CD4-positive, CD25-positive, alpha-beta regulatory T cell (primary cell): ENCODE data around the gene MXD3. TPM values are rescaled to one million over a fixed set of nuclear protein-coding genes. Genes with fewer than 3 reads are reported as not detected.

ENCODE experiments used
- ATAC-seq, 2 donors: fragments of 150-1000 bp; cut with Tn5 transposase; one replicate each; pipeline ENCODE4 v1.10.0; 2021; ENCODE audit warnings: low read depth in 2 of 2, moderate number of reproducible peaks in 2 of 2, moderate library complexity in 1 of 2
- DNase-seq, 3 donors: peaks; one replicate each; pipeline versions ENCODE4 v3.0.0 to v3.0.0-alpha.2; 2012 to 2022; ENCODE audit warnings: mixed read lengths in 1 of 3
- H3K27ac ChIP-seq: one replicate; pipeline ENCODE4 v1.7.0; 2013; ENCODE audit warnings: mild to moderate bottlenecking, low read length; ENCODE audit not compliant: insufficient read depth, poor library complexity, severe bottlenecking
- H3K27me3 ChIP-seq: one replicate; pipeline ENCODE4 v1.7.0; 2013; ENCODE audit warnings: low read length; ENCODE audit not compliant: control insufficient read depth, insufficient read depth
- H3K36me3 ChIP-seq: one replicate; pipeline ENCODE4 v1.7.0; 2013; ENCODE audit warnings: mild to moderate bottlenecking, low read length, moderate library complexity; ENCODE audit not compliant: control insufficient read depth, insufficient read depth
- H3K4me1 ChIP-seq: 2 replicates; pipeline ENCODE4 v1.7.0; 2013; ENCODE audit warnings: mild to moderate bottlenecking, low read length; ENCODE audit not compliant: insufficient read depth, control insufficient read depth, poor library complexity, severe bottlenecking
- H3K4me3 ChIP-seq: one replicate; pipeline ENCODE4 v1.7.0; 2013; ENCODE audit warnings: low read depth, mild to moderate bottlenecking, low read length, moderate library complexity
- H3K9me3 ChIP-seq, 2 experiments: 1 replicate in 1 of 2; 2 replicates in 1 of 2; pipeline ENCODE4 v1.7.0; 2013; ENCODE audit warnings: low read length in 2 of 2, mild to moderate bottlenecking in 1 of 2, moderate library complexity in 1 of 2; ENCODE audit not compliant: control insufficient read depth in 2 of 2
- H3K27ac Mint-ChIP-seq, 3 donors: one replicate each; pipeline ENCODE4 v1.8.0; 2020 to 2022; ENCODE audit warnings: mild to moderate bottlenecking in 3 of 3, mixed read lengths in 3 of 3, moderate library complexity in 2 of 3
- H3K27me3 Mint-ChIP-seq: one replicate; pipeline ENCODE4 v1.8.0; 2022; ENCODE audit warnings: mild to moderate bottlenecking, mixed read lengths
- H3K36me3 Mint-ChIP-seq: one replicate; pipeline ENCODE4 v1.8.0; 2020; ENCODE audit warnings: mixed read lengths
- H3K4me1 Mint-ChIP-seq, 4 donors: one replicate each; pipeline ENCODE4 v1.8.0; 2020 to 2022; ENCODE audit warnings: mixed read lengths in 4 of 4, mild to moderate bottlenecking in 1 of 4
- H3K4me3 Mint-ChIP-seq, 4 donors: one replicate each; pipeline ENCODE4 v1.8.0; 2020 to 2022; ENCODE audit warnings: mild to moderate bottlenecking in 4 of 4, mixed read lengths in 4 of 4, moderate library complexity in 3 of 4
- H3K9me3 Mint-ChIP-seq, 7 donors: one replicate each; pipeline ENCODE4 v1.8.0; 2020 to 2022; ENCODE audit warnings: mixed read lengths in 7 of 7, mild to moderate bottlenecking in 3 of 7, moderate library complexity in 2 of 7
- polyA plus RNA-seq, 4 donors: library from polyadenylated mRNA; unstranded; fragments of 300-500 nt; fragmentation: Illumina TruSeq; gene quantifications; one replicate each; pipeline ENCODE4 v1.2.3, GENCODE V29; 2021
- total RNA-seq: library from RNA; stranded (reverse); gene quantifications from one replicate; pipeline ENCODE4 v1.2.3, GENCODE V29; 2022

MXD3 gene
- total and polyA plus RNA-seq, 5 donors from 2014 or later: 0.36 to 8.7 (median 0.89) TPM

DNA sequence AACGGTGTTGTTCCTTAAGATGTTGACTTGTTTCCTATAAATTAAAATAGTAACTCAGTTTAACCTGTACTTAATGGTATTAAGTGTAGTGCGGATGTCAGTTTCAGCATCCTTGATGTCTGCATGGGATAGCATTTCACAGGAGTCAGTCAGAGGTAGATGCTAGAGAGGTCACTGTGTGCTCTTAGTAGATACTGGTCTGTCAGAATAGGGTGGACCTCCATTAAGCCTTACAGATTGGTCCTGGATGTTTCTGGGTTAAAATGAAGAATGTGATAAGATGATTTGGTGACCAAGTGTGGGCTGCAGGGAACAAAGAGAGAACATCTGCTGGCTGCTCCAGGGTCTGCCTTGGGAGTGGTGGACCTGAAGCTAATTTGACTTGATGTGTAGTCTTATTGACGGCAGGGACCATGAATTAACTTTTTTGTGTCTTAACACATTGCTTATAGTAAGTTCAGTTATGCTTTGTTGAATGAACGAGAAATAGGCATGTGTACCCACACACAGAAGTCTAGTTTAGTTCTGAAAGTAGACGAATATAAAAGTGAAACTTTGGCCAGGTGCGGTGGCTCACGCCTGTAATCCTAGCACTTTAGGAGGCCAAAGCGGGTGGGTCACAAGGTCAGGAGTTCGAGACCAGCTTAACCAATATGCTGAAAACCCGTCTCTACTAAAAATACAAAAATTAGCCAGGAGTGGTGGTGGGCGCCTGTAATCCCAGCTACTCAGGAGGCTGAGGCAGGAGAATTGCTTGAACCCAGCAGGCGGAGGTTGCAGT is 20.7 kb downstream of the MXD3 start:
- peaks cover 4 to 10% (median 8%) of the 10 kb centered on the region in 4 donors for H3K4me1 Mint-ChIP-seq
- H3K27ac Mint-ChIP-seq: no peak overlapping the region
- peaks cover 40% of the 10 kb centered on the region for H3K36me3 Mint-ChIP-seq
- ATAC-seq: no peak
- Histone ChIP-seq H3K36me3 (peaks cover 82% of the 10 kb centered on the region), H3K27me3 (no peaks in the 10 kb centered on the region), H3K4me3 (no peak overlapping the region), H3K27ac (no peak overlapping the region), H3K9me3 (no peaks in the 10 kb centered on the region), H3K4me1 (peaks cover 5% of the 10 kb centered on the region)
- no peaks in the 10 kb centered on the region for H3K27me3 Mint-ChIP-seq
- H3K4me3 Mint-ChIP-seq: no peak overlapping the region
- DNase-seq: no peak
- peaks cover 0 to 3% (median 0%) of the 10 kb centered on the region in 7 donors for H3K9me3 Mint-ChIP-seq

DNA sequence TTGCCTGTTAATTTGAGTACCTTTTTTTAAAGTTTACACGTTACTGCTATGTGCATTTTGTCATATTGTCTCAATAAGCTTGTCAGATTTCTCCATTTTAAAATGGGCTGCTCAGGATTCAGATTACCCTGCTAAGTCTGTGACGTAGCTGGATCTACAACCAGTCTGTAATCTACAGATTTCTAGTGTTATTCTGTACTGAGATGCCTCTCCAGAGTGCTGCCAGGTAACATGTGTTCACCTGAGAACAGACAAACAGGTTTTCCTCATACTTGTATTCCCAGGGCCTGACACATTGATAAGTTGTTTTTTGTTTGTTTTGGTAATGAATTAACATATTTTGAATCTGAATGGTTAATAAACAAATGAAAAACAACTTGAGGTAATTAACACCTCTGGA is 23.5 kb downstream of the MXD3 start:
- H3K4me3 ChIP-seq: no peak overlapping the region
- DNase-seq: no peak
- H3K27ac Mint-ChIP-seq: peak overlapping the region in 1 of 3 donors; percentile 38
- H3K4me3 Mint-ChIP-seq: no peak overlapping the region
- H3K4me1 ChIP-seq: no peaks in the 10 kb centered on the region
- H3K9me3 ChIP-seq: no peaks in the 10 kb centered on the region
- H3K36me3 Mint-ChIP-seq: peaks cover 37% of the 10 kb centered on the region
- peaks cover 0 to 3% (median 0%) of the 10 kb centered on the region in 7 donors for H3K9me3 Mint-ChIP-seq
- no peak for ATAC-seq
- H3K4me1 Mint-ChIP-seq: peaks cover 0 to 3% (median 0%) of the 10 kb centered on the region in 4 donors
- no peak overlapping the region for H3K27ac ChIP-seq
- no peaks in the 10 kb centered on the region for H3K27me3 Mint-ChIP-seq
- H3K36me3 ChIP-seq: peaks cover 81% of the 10 kb centered on the region
- no peaks in the 10 kb centered on the region for H3K27me3 ChIP-seq

DNA sequence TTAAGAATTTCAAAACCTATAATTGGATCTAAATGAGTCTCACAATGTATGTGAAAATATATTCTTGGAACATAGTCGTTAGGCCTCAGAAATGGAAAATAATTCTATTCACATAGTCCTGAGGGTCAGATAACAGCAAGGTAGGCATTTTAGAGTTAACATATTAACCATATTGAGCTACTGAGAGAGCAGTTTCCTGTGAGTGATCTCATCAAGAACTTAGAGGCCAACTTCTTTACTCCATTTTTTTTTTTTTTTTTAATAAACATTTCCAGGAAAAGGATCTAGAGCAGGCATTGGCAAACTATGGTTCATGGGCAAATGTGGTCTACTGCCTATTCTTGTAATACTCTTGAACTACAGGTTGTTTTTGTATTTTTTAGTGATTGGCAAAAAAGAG is 34.8 kb downstream of the MXD3 start:
- DNase-seq (peak in 1 of 3 donors; percentile 45), ATAC-seq (no peak)
- H3K9me3 Mint-ChIP-seq: no peaks in the 10 kb centered on the region
- H3K27me3 Mint-ChIP-seq: no peaks in the 10 kb centered on the region
- Histone ChIP-seq H3K4me3 (no peak overlapping the region), H3K36me3 (peaks cover 79% of the 10 kb centered on the region), H3K27me3 (no peaks in the 10 kb centered on the region), H3K4me1 (no peaks in the 10 kb centered on the region), H3K27ac (no peak overlapping the region), H3K9me3 (no peaks in the 10 kb centered on the region)
- H3K36me3 Mint-ChIP-seq: peaks cover 51% of the 10 kb centered on the region
- H3K4me1 Mint-ChIP-seq: peaks cover 0 to 6% (median 3%) of the 10 kb centered on the region in 4 donors
- H3K4me3 Mint-ChIP-seq: no peak overlapping the region
- peak overlapping the region in 1 of 3 donors; percentile 83 for H3K27ac Mint-ChIP-seq

DNA sequence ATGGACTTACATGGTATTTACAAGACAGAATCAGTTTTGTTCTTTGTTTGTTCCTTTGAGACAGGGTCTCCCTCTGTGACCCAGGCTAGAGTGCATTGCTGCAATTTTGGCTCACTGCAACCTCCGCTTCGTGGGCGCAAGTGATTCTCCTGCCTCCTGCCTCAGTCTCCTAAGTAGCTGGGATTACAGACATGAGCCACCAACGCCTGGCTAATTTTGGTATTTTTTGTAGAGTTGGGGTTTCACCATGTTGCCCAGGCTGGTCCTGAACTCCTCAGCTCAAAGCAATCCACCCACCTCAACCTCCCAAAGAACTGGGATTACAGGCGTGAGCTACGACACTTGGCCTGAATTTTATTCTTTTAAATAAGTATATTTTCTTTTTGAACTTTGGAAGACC is 35.8 kb downstream of the MXD3 start:
- Mint-ChIP-seq H3K36me3 (peaks cover 51% of the 10 kb centered on the region), H3K27me3 (no peaks in the 10 kb centered on the region), H3K27ac (no peak overlapping the region), H3K9me3 (no peaks in the 10 kb centered on the region), H3K4me1 (peaks cover 0 to 6% (median 3%) of the 10 kb centered on the region in 4 donors), H3K4me3 (no peak overlapping the region)
- DNase-seq: no peak
- peaks cover 76% of the 10 kb centered on the region for H3K36me3 ChIP-seq
- no peak for ATAC-seq
- no peak overlapping the region for H3K27ac ChIP-seq
- no peaks in the 10 kb centered on the region for H3K27me3 ChIP-seq
- H3K9me3 ChIP-seq: no peaks in the 10 kb centered on the region
- H3K4me1 ChIP-seq: no peaks in the 10 kb centered on the region
- H3K4me3 ChIP-seq: no peak overlapping the region

DNA sequence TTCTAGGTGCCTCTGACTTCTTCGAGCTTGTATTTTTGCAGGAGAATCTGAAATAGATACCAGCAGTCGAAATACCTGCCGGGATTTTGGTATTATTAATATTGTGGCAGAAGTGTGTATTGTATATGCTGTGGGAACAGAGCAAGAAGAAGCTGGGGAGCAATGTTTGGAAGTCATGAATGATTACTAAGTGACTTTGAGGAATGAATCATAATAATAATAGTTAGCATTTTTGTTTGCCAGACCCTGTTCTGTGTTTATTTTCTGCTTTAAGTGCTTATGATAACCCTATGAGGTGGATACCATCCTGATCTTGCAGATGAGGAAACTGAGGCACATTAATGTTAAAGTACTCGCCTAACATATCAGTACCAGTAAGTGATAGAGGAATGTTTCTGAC is 40.6 kb downstream of the MXD3 start:
- H3K4me3 Mint-ChIP-seq: no peak overlapping the region
- no peak overlapping the region for H3K27ac Mint-ChIP-seq
- H3K4me1 Mint-ChIP-seq: peaks cover 0 to 6% (median 4%) of the 10 kb centered on the region in 4 donors
- no peaks in the 10 kb centered on the region for H3K27me3 ChIP-seq
- peaks cover 81% of the 10 kb centered on the region for H3K36me3 ChIP-seq
- H3K4me3 ChIP-seq: no peak overlapping the region
- peaks cover 53% of the 10 kb centered on the region for H3K36me3 Mint-ChIP-seq
- H3K9me3 ChIP-seq: no peaks in the 10 kb centered on the region
- ATAC-seq: no peak
- DNase-seq: no peak
- no peak overlapping the region for H3K27ac ChIP-seq
- H3K9me3 Mint-ChIP-seq: no peaks in the 10 kb centered on the region
- H3K27me3 Mint-ChIP-seq: no peaks in the 10 kb centered on the region
- H3K4me1 ChIP-seq: no peaks in the 10 kb centered on the region

DNA sequence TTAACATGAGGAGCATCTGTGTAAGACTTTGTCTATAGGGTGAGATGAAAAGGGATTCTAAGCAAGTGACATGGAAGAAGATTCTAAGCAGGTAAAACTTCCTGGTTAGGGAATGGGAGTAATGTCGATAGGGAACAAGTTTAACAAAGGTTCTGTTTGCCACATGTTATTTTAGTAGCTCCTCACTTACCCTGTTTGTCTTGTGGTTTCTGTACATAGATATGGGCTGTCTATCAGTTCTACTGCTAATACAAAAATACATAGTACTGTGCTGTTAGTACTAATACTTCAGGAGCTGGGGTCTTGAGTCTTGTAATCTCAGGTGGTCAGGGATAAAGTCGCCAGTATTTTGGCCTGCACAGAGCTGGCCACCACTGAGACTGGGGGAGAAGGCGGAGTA is 41.0 kb downstream of the MXD3 start:
- H3K4me3 ChIP-seq: no peak overlapping the region
- Mint-ChIP-seq H3K27ac (peak overlapping the region in 1 of 3 donors; percentile 46), H3K9me3 (no peaks in the 10 kb centered on the region), H3K4me1 (peaks cover 0 to 6% (median 4%) of the 10 kb centered on the region in 4 donors), H3K4me3 (no peak overlapping the region), H3K36me3 (peaks cover 58% of the 10 kb centered on the region), H3K27me3 (no peaks in the 10 kb centered on the region)
- no peaks in the 10 kb centered on the region for H3K27me3 ChIP-seq
- no peaks in the 10 kb centered on the region for H3K4me1 ChIP-seq
- no peak for DNase-seq
- H3K36me3 ChIP-seq: peaks cover 81% of the 10 kb centered on the region
- no peaks in the 10 kb centered on the region for H3K9me3 ChIP-seq
- no peak overlapping the region for H3K27ac ChIP-seq
- ATAC-seq: no peak

DNA sequence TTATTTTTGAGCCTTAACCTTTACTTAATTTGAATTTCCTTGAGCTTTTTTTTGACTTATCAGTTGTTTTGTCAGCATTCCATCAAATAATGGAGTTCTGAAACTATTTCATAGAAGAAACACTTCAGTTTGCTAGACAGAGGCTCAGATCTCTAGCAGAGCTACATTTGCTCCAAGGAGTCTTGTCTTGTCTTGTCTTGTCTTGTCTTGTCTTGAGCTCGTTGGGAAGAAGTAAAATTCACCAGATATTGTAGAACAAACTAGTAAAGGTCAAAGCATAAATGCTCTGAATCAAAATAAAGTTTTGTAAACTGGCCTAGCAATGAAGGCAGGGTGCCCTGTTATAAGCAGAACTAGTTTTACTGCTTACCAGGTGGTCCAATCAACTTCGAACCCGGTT is 41.7 kb downstream of the MXD3 start:
- DNase-seq (no peak), ATAC-seq (no peak)
- Mint-ChIP-seq H3K27ac (no peak overlapping the region), H3K4me1 (peaks cover 0 to 6% (median 4%) of the 10 kb centered on the region in 4 donors), H3K9me3 (no peaks in the 10 kb centered on the region), H3K4me3 (no peak overlapping the region), H3K27me3 (no peaks in the 10 kb centered on the region), H3K36me3 (peaks cover 56% of the 10 kb centered on the region)
- no peaks in the 10 kb centered on the region for H3K9me3 ChIP-seq
- H3K27me3 ChIP-seq: no peaks in the 10 kb centered on the region
- no peak overlapping the region for H3K4me3 ChIP-seq
- no peaks in the 10 kb centered on the region for H3K4me1 ChIP-seq
- no peak overlapping the region for H3K27ac ChIP-seq
- H3K36me3 ChIP-seq: peaks cover 84% of the 10 kb centered on the region
